Right cardiac atrium (tissue), 5 donors: ENCODE measurements around the gene GLDC. TPM values are rescaled to one million over a fixed set of nuclear protein-coding genes. Genes with fewer than 3 reads are reported as not detected.

ENCODE experiments used
- ATAC-seq, 2 donors: fragments of 200-7000 bp; cut with Tn5 transposase; one replicate each; pipeline versions ENCODE4 v1.8.0 to v1.9.1; 2020; ENCODE audit warnings: moderate library complexity in 2 of 2, mild to moderate bottlenecking in 1 of 2
- DNase-seq, 3 donors: peaks; one replicate each; pipeline ENCODE4 v3.0.0-alpha.2; 2020
- H3K27ac ChIP-seq: one replicate; pipeline ENCODE4 v1.5.1; 2013; ENCODE audit warnings: mild to moderate bottlenecking, low read length, control low read depth, moderate library complexity
- H3K27me3 ChIP-seq: one replicate; pipeline ENCODE4 v1.6.1; 2013; ENCODE audit not compliant: control insufficient read depth, insufficient read depth
- H3K4me1 ChIP-seq: one replicate; pipeline ENCODE4 v1.6.1; 2013; ENCODE audit warnings: low read length; ENCODE audit not compliant: control insufficient read depth, insufficient read depth
- H3K4me3 ChIP-seq: one replicate; pipeline ENCODE4 v1.5.1; 2013; ENCODE audit warnings: low read length, control low read depth
- H3K9me3 ChIP-seq: one replicate; pipeline ENCODE4 v1.6.1; 2013; ENCODE audit warnings: low read length; ENCODE audit not compliant: control insufficient read depth
- WGBS: extraction: QIAGEN DNeasy Blood & Tissue Kit; methylation state at CpG from one replicate; pipeline ENCODE4 v1.1.7; 2013; 5-methylcytosine and 5-hydroxymethylcytosine counted together
- intact Hi-C, 4 donors: fragments of 100-400 bp; cut with DNase I; formaldehyde crosslinking; loops; one replicate each; pipeline versions ENCODE4 v1.11.0 to v1.14.0; 2022 to 2023
- polyA plus RNA-seq: library from polyadenylated mRNA; stranded (reverse); fragments of 200-250 nt; gene quantifications from one replicate; pipeline ENCODE4 v1.2.3, GENCODE V29; 2013
- total RNA-seq, 4 donors: library from RNA; stranded (reverse); fragmentation: NEBNext Ultra II Directional; extraction: Animal tissue kit (Norgen Biotek cat#: 25700); gene quantifications; one replicate each; pipeline ENCODE4 v1.2.1, GENCODE V29; 2021
- donor health status: healthy with polysubstance abuse.
- donor health status: DM: no; HTN: yes; CAD: no.
- donor health status: DM: no; HTN: no; CAD: no.
- donor health status: DM: no; HTN: yes; CAD: no; lungs with severe emphysema.
- donor health status: DM: yes; HTN: yes; CAD: no.

The GLDC gene
- total and polyA plus RNA-seq, 5 donors, result 0.26 to 0.65 (median 0.62) TPM

DNA sequence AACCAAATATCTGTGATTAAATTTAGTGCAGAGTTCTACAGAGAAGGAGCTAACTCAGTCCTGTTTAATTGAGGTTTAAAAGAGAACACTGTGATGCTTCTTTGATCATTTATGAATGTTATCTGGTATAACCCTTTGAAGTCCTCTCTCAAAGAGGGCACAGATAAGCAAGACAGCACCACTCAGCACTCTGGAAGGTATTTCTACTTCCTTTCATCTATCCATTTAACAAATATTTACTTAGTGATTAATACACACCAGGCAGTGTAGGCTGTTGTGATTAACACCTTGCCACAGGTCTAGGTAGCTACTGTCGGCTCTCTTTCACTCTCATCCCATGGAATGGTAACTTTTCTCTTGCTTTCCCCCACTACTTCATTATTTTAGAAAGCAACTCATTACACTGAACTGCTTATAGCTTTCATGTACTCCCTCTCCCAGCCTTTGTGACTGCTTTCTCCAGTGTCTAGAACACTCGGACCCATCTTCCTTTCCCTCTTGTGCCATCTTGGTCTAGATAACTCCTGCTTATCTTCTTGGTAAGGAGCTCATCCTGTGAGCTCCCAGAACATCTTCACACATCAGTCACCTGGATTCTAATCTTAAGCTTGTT lies 54.7 kb downstream of the GLDC start:
- WGBS, result 45% methylated on average over 2 of the region's 2 CpGs
- no peaks in the 10 kb centered on the region for H3K9me3 ChIP-seq
- no peaks in the 10 kb centered on the region for H3K4me1 ChIP-seq
- intact Hi-C loops, result no loop called here
- ATAC-seq (no peak), DNase-seq (no peak)
- H3K27me3 ChIP-seq, result no peaks in the 10 kb centered on the region
- H3K4me3 ChIP-seq, result no peak overlapping the region
- no peak overlapping the region for H3K27ac ChIP-seq

DNA sequence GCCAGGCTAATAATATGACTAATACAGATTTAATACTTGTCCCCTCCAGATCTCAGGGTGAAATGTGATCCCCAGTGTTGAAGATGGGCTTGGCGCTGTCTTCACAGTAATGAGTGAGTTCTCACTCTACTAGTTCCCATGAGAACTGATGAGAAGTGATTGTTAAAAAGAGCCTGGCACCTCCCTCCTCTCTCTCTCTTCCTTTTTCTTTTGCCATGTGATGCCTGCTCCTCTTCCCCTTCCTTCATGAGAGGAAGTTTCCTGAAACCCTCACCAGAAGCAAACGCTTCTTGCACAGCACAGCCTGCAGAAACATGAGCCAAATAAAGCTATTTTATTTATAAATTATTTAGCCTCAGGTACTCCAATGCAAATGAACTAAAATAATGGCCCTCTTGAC lies 55.2 kb downstream of the GLDC start:
- no peak for DNase-seq
- H3K4me3 ChIP-seq, result no peak overlapping the region
- 47% methylated on average over 2 of the region's 2 CpGs for WGBS
- H3K4me1 ChIP-seq, result no peaks in the 10 kb centered on the region
- ATAC-seq, result no peak
- intact Hi-C loops, result no loop called here
- H3K9me3 ChIP-seq, result no peaks in the 10 kb centered on the region
- H3K27ac ChIP-seq, result no peak overlapping the region
- H3K27me3 ChIP-seq, result no peaks in the 10 kb centered on the region

DNA sequence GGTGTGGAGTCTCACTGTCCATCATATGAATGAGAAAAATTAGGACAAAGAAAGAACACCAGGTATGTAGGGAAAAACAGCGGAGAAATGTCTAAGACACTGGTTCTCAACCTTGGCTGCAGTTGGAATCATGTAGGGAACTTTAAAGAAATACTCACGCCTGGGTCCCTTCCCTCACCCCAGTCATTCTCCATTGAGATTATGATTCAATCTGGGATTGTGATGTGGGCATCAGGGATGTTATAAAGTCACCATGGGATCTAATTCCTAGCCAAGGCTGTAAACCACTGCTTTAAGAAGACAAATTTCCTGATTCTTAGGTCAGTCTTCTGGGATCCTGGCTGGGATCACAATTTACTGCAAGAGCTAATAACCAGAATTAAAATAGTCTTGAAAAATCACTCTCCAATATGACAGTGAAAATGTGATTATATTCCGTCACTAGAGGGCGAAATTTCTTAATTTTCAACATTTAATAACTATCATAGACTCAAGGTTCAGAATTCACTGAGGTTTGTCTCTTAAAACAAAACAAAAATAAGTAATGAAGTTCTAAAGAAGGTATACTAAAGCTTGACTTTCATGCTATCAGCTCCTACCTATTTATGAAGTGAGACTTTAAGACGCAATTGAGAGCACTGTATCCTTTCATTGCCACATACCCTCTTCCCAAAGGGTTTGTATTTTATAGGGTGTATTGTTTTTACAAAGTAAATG lies 60.5 kb downstream of the GLDC start:
- 53% methylated on average over 5 of the region's 5 CpGs for WGBS
- H3K9me3 ChIP-seq, result no peaks in the 10 kb centered on the region
- no peak overlapping the region for H3K27ac ChIP-seq
- intact Hi-C loops, result loop anchor here in 1 of 4 donors (5.0 to 10.0 kb wide), 2 partner anchors 80 to 152 kb away; no protein-coding TSS in a partner anchor
- no peak overlapping the region for H3K4me3 ChIP-seq
- H3K4me1 ChIP-seq, result no peaks in the 10 kb centered on the region
- ATAC-seq, result no peak
- DNase-seq, result no peak
- no peaks in the 10 kb centered on the region for H3K27me3 ChIP-seq

DNA sequence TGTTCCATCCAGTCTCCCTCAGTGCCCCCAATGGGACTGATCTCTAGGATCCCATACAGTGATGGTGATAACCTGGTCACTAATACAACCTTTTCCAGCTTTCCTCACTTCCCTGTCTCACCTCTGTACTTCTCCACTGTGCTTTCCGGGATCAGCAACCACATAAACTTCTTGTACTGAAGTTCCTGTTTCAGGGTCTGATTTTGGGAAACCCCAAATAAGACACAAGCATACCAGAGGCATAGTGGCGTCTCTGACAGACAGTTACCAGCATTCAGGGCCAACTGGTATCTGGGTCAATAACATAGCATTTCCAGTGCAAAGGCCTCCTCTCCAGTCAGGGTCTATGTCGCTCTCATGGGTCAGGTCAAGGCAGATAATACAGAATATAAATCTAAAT lies 64.3 kb downstream of the GLDC start:
- H3K4me1 ChIP-seq, result no peaks in the 10 kb centered on the region
- no peak for ATAC-seq
- no peak for DNase-seq
- no peaks in the 10 kb centered on the region for H3K9me3 ChIP-seq
- H3K27ac ChIP-seq, result no peak overlapping the region
- 79% methylated on average over 3 of the region's 3 CpGs for WGBS
- H3K4me3 ChIP-seq, result no peak overlapping the region
- H3K27me3 ChIP-seq, result no peaks in the 10 kb centered on the region
- intact Hi-C loops, result loop anchor here in 1 of 4 donors (10.0 kb wide), 1 partner anchor 84 kb away; no protein-coding TSS in a partner anchor

DNA sequence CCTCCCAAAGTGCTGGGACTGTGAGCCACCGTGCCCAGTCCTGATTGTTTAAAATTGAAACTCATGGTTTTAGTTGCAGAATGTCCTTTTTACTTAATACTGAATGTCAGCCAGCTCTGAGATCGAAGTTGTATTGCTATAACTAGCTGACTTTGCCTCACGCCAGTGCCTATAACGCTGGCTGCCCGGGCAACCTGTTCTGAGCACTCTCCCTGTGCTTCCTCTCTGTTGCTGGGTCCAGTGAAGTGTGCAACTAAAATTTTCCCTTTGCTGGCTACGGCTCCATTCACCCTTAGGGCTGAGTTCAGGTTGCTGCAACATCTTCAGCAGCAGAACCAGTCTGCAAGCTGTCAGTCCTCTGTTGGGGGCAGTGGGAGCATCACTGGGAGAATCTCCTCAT lies 65.9 kb downstream of the GLDC start:
- intact Hi-C loops, result loop anchor here in 1 of 4 donors (10.0 kb wide), 1 partner anchor 85 kb away; no protein-coding TSS in a partner anchor
- Histone ChIP-seq H3K9me3 (no peaks in the 10 kb centered on the region), H3K27me3 (no peaks in the 10 kb centered on the region), H3K4me1 (no peaks in the 10 kb centered on the region), H3K27ac (no peak overlapping the region), H3K4me3 (no peak overlapping the region)
- ATAC-seq (no peak), DNase-seq (no peak)
- WGBS, result 87% methylated on average over 6 of the region's 6 CpGs

GRCh38 chr9:6576987-6577386 lies 68.5 kb downstream of the GLDC start:
- Histone ChIP-seq H3K27ac (no peak overlapping the region), H3K9me3 (no peaks in the 10 kb centered on the region), H3K4me1 (no peaks in the 10 kb centered on the region), H3K27me3 (no peaks in the 10 kb centered on the region), H3K4me3 (no peak overlapping the region)
- no peak for DNase-seq
- WGBS, result 92% methylated on average over 6 of the region's 6 CpGs
- no peak for ATAC-seq
- intact Hi-C loops, result no loop called here

GRCh38 chr9:6575324-6576034 lies 70.0 kb downstream of the GLDC start:
- Histone ChIP-seq H3K9me3 (no peaks in the 10 kb centered on the region), H3K27me3 (no peaks in the 10 kb centered on the region), H3K4me3 (no peak overlapping the region), H3K4me1 (no peaks in the 10 kb centered on the region), H3K27ac (no peak overlapping the region)
- WGBS, result 64% methylated on average over 4 of the region's 4 CpGs
- DNase-seq (no peak), ATAC-seq (no peak)
- intact Hi-C loops, result no loop called here

- Histone ChIP-seq H3K9me3 (no peaks in the 10 kb centered on the region), H3K27ac (no peak overlapping the region), H3K27me3 (no peaks in the 10 kb centered on the region), H3K4me1 (peaks cover 3% of the 10 kb centered on the region), H3K4me3 (no peak overlapping the region)
- ATAC-seq (no peak), DNase-seq (peak in 1 of 3 donors; percentile 49)
- intact Hi-C loops, result loop anchor here (2.0 to 10.0 kb wide), 4 partner anchors 212 to 215 kb away; no protein-coding TSS in a partner anchor
- 84% methylated on average over 5 of the region's 5 CpGs for WGBS
Observed at GRCh38 chr9:6567140-6567591, 78.4 kb downstream of the GLDC start.

- H3K9me3 ChIP-seq, result no peaks in the 10 kb centered on the region
- peaks cover 3% of the 10 kb centered on the region for H3K4me1 ChIP-seq
- DNase-seq (peak in 1 of 3 donors; percentile 50), ATAC-seq (peak; percentile 32 to 77)
- WGBS, result 71% methylated on average over 10 of the region's 10 CpGs
- H3K27me3 ChIP-seq, result no peaks in the 10 kb centered on the region
- intact Hi-C loops, result loop anchor here (2.0 to 10.0 kb wide), 4 partner anchors 212 to 214 kb away; no protein-coding TSS in a partner anchor
- H3K27ac ChIP-seq, result no peak overlapping the region
- H3K4me3 ChIP-seq, result no peak overlapping the region
Observed at GRCh38 chr9:6566409-6567139, 79.0 kb downstream of the GLDC start.

- intact Hi-C loops, result loop anchor here in 2 of 4 donors (5.0 to 10.0 kb wide), 2 partner anchors 211 to 213 kb away; no protein-coding TSS in a partner anchor
- ATAC-seq (no peak), DNase-seq (peak in 1 of 3 donors; percentile 59)
- H3K4me1 ChIP-seq, result peaks cover 3% of the 10 kb centered on the region
- no peaks in the 10 kb centered on the region for H3K9me3 ChIP-seq
- no peak overlapping the region for H3K4me3 ChIP-seq
- 53% methylated on average over 8 of the region's 8 CpGs for WGBS
- no peak overlapping the region for H3K27ac ChIP-seq
- no peaks in the 10 kb centered on the region for H3K27me3 ChIP-seq
Observed at GRCh38 chr9:6565312-6565711, 80.2 kb downstream of the GLDC start.
